ENCODE measurements around the gene CASP10.
"Not testable (repeated sequence)": the region's sequence is repeated elsewhere in the genome, so short reads cannot be mapped to it uniquely, and the experiment has no call there.

CASP10 gene

DNA sequence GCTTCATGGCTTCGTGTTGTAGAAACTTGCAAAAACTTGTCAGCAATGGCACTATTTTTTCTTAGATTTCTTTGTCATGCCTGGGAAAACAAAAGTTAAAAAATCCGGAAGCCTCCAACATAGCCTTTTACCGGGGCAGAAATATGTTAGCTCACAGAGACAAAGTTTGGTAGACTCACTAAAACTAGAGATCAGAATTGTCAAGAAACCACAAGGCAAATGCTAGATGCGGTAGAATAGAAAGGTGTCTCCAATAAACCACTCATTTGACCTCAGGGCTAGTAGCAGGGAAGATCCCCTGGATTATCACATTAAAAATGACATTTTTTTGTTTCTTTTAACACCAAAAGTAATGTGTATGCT, 405 bp downstream of the CASP10 start:
- H3K9ac ChIP-seq: no peak overlapping the region
- no peaks in the 10 kb centered on the region for H3K79me2 ChIP-seq
- TF ChIP-seq, protein P1, sequence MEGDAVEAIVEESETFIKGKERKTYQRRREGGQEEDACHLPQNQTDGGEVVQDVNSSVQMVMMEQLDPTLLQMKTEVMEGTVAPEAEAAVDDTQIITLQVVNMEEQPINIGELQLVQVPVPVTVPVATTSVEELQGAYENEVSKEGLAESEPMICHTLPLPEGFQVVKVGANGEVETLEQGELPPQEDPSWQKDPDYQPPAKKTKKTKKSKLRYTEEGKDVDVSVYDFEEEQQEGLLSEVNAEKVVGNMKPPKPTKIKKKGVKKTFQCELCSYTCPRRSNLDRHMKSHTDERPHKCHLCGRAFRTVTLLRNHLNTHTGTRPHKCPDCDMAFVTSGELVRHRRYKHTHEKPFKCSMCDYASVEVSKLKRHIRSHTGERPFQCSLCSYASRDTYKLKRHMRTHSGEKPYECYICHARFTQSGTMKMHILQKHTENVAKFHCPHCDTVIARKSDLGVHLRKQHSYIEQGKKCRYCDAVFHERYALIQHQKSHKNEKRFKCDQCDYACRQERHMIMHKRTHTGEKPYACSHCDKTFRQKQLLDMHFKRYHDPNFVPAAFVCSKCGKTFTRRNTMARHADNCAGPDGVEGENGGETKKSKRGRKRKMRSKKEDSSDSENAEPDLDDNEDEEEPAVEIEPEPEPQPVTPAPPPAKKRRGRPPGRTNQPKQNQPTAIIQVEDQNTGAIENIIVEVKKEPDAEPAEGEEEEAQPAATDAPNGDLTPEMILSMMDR (IDR thresholded peaks at IDR 0.05): no peak
- H3K27ac ChIP-seq: peak overlapping the region; percentile 9
- H3K36me3 ChIP-seq (ENCODE audit: control insufficient read depth, insufficient read depth, low read length): no peaks in the 10 kb centered on the region
- peak overlapping the region; percentile 78 for H3K4me3 ChIP-seq (ENCODE audit: low read depth, low read length)
- peaks cover 8% of the 10 kb centered on the region for H3K4me1 ChIP-seq
- H3K4me2 ChIP-seq (ENCODE audit: low read length): peak overlapping the region; percentile 84
- no peaks in the 10 kb centered on the region for H3K9me3 ChIP-seq (ENCODE audit: control insufficient read depth, low read length)
- peak overlapping the region; percentile 48 for H2AFZ ChIP-seq
- no peaks in the 10 kb centered on the region for H3K27me3 ChIP-seq (ENCODE audit: control insufficient read depth, insufficient read depth, low read length)

DNA sequence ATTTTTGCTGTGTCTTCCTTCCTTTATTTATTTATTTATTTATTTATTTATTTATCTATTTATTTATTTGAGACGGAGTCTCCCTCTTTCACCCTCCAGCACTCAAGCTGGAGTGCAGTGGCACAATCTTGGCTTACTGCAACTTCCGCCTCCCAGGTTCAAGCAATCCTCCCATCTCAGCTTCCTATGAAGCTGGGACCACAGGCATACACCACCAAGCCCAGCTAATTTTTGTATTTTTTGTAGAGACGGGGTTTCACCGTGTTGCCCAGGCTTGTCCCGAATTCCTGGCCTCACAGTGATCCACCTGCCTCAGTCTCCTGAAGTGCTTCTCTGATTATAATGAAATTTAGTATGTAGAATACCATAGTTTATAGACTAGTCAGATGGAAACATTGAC, 894 bp downstream of the CASP10 start:
- H3K4me1 ChIP-seq; H3K79me2 ChIP-seq; H3K9ac ChIP-seq; H3K27me3 ChIP-seq (ENCODE audit: control insufficient read depth, insufficient read depth, low read length); H3K36me3 ChIP-seq (ENCODE audit: control insufficient read depth, insufficient read depth, low read length); H2AFZ ChIP-seq; H3K27ac ChIP-seq; H3K9me3 ChIP-seq (ENCODE audit: control insufficient read depth, low read length): not testable (repeated sequence)
- H3K4me3 ChIP-seq (ENCODE audit: low read depth, low read length): peak overlapping the region; percentile 78
- H3K4me2 ChIP-seq (ENCODE audit: low read length): peak overlapping the region; percentile 62

DNA sequence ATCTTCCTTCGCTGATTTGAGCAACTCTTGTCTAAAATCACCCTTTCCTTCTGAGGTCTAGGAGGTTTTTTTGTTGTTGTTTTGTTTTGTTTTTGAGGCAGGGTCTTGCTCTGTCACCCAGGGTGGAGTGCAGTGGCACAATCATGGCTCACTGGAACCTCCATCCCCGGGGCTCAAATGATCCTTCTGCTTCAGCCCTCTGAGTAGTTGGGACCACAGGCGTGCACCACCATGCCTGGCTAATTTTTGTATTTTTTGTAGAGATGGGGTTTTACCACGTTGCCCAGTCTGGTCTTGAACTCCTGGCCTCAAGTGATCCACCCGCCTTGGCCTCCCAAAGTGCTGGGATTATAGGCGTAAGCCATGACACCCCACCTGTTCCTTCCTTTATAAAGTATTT, 1.3 kb downstream of the CASP10 start:
- H3K27me3 ChIP-seq (ENCODE audit: control insufficient read depth, insufficient read depth, low read length); H3K27ac ChIP-seq; H2AFZ ChIP-seq; H3K9ac ChIP-seq; H3K9me3 ChIP-seq (ENCODE audit: control insufficient read depth, low read length); H3K4me1 ChIP-seq; H3K79me2 ChIP-seq; H3K36me3 ChIP-seq (ENCODE audit: control insufficient read depth, insufficient read depth, low read length): not testable (repeated sequence)
- Histone ChIP-seq H3K4me2 (ENCODE audit: low read length) (peak overlapping the region; percentile 62), H3K4me3 (ENCODE audit: low read depth, low read length) (peak overlapping the region; percentile 50)

DNA sequence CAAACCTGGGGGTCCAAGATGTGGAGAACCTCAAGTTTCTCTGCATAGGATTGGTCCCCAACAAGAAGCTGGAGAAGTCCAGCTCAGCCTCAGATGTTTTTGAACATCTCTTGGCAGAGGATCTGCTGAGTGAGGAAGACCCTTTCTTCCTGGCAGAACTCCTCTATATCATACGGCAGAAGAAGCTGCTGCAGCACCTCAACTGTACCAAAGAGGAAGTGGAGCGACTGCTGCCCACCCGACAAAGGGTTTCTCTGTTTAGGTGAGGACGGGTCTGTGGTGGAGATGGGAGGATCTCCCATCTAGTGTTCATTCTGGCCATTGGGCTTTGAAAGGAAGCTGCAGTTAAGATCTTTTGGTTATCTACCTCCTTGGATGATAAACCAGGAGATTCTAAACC, 2.9 kb downstream of the CASP10 start:
- H3K9me3 ChIP-seq (ENCODE audit: control insufficient read depth, low read length): no peaks in the 10 kb centered on the region
- H3K4me2 ChIP-seq (ENCODE audit: low read length): no peak overlapping the region
- no peaks in the 10 kb centered on the region for H3K27me3 ChIP-seq (ENCODE audit: control insufficient read depth, insufficient read depth, low read length)
- H3K36me3 ChIP-seq (ENCODE audit: control insufficient read depth, insufficient read depth, low read length): no peaks in the 10 kb centered on the region
- TF ChIP-seq, protein P1 (IDR thresholded peaks at IDR 0.05): no peak
- no peaks in the 10 kb centered on the region for H3K4me1 ChIP-seq
- H3K79me2 ChIP-seq: no peaks in the 10 kb centered on the region
- H3K27ac ChIP-seq: no peak overlapping the region
- H3K4me3 ChIP-seq (ENCODE audit: low read depth, low read length): no peak overlapping the region
- H3K9ac ChIP-seq: no peak overlapping the region
- no peak overlapping the region for H2AFZ ChIP-seq

DNA sequence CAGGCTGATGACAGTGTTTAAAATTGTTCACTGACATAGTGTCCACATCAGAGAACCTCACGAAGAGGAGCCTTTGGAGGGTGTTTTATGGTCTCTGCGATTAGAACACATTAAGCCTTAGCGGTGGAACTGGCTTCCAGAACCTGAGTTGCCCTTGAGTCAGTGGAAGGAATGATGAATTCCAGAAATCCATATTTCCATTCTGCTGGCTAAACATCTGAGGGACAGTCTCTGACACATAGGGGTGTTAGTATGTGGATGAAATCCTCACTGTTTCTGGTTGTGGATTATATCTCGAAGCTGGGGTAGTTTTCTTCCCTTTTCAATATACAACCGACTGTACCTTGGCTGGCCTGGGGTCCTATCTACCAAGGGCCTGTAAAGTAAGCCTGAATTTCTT, 4.0 kb downstream of the CASP10 start:
- H3K9ac ChIP-seq: no peak overlapping the region
- no peak overlapping the region for H2AFZ ChIP-seq
- no peak overlapping the region for H3K4me2 ChIP-seq (ENCODE audit: low read length)
- no peaks in the 10 kb centered on the region for H3K4me1 ChIP-seq
- H3K36me3 ChIP-seq (ENCODE audit: control insufficient read depth, insufficient read depth, low read length): no peaks in the 10 kb centered on the region
- H3K27me3 ChIP-seq (ENCODE audit: control insufficient read depth, insufficient read depth, low read length): no peaks in the 10 kb centered on the region
- no peak overlapping the region for H3K27ac ChIP-seq
- H3K9me3 ChIP-seq (ENCODE audit: control insufficient read depth, low read length): no peaks in the 10 kb centered on the region
- H3K79me2 ChIP-seq: no peaks in the 10 kb centered on the region
- TF ChIP-seq, protein P1 (IDR thresholded peaks at IDR 0.05): no peak
- H3K4me3 ChIP-seq (ENCODE audit: low read depth, low read length): no peak overlapping the region

DNA sequence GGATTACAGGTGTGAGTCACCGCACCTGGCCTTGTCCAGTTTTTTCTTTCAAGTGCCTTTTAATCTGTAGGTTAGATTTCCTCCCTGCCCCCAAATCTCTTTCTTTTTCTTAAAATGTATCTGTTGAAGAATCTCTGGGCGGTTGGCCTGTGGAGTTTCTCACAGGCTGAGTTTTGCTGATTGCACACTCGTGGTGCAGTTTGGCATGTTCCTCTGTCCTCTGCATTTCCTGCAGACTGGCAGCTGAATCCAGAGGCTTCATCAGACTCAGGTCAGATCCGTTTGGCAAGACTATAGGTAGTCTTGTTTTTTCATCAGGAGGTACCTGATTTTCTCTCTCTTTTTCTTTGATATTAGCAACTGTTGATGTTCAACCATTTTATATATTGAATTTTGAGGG, 5.5 kb downstream of the CASP10 start:
- H3K9ac ChIP-seq: no peak overlapping the region
- no peaks in the 10 kb centered on the region for H3K36me3 ChIP-seq (ENCODE audit: control insufficient read depth, insufficient read depth, low read length)
- H3K4me1 ChIP-seq: no peaks in the 10 kb centered on the region

More for the DNA sequence above, 5.5 kb downstream of the CASP10 start:
- H3K79me2 ChIP-seq: no peaks in the 10 kb centered on the region
- H3K27me3 ChIP-seq (ENCODE audit: control insufficient read depth, insufficient read depth, low read length): no peaks in the 10 kb centered on the region
- H3K4me2 ChIP-seq (ENCODE audit: low read length): no peak overlapping the region
- no peak overlapping the region for H2AFZ ChIP-seq
- no peaks in the 10 kb centered on the region for H3K9me3 ChIP-seq (ENCODE audit: control insufficient read depth, low read length)
- no peak overlapping the region for H3K27ac ChIP-seq
- TF ChIP-seq, protein P1 (IDR thresholded peaks at IDR 0.05): no peak
- no peak overlapping the region for H3K4me3 ChIP-seq (ENCODE audit: low read depth, low read length)
